ENCODE data around the gene IGFBP3.

The IGFBP3 gene

DNA sequence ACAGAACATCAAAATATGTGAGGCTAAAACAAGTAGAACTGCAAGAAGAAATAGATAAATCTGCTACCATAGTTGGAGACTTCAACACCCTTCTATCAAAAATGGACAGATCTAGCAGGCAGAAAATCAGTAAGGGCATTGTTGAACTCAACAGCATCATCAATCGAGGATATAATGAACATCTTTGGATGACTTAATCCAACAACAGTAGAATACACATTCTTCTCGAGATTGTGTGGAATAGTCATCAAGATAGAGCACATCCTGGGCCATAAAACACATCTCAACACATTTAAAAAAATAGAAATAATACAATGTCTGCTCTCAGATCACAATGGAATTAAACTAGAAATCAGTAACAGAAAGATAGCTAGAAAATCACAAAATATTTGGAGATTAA lies 22.9 kb downstream of the IGFBP3 start:
- in situ Hi-C loops (cut with MboI; ENCODE audit: low sequenced_read_pairs, unreplicated experiment) = no loop called here
- TF ChIP-seq, protein P1, sequence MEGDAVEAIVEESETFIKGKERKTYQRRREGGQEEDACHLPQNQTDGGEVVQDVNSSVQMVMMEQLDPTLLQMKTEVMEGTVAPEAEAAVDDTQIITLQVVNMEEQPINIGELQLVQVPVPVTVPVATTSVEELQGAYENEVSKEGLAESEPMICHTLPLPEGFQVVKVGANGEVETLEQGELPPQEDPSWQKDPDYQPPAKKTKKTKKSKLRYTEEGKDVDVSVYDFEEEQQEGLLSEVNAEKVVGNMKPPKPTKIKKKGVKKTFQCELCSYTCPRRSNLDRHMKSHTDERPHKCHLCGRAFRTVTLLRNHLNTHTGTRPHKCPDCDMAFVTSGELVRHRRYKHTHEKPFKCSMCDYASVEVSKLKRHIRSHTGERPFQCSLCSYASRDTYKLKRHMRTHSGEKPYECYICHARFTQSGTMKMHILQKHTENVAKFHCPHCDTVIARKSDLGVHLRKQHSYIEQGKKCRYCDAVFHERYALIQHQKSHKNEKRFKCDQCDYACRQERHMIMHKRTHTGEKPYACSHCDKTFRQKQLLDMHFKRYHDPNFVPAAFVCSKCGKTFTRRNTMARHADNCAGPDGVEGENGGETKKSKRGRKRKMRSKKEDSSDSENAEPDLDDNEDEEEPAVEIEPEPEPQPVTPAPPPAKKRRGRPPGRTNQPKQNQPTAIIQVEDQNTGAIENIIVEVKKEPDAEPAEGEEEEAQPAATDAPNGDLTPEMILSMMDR (IDR thresholded peaks at IDR 0.05; ENCODE audit: borderline replicate concordance, control extremely low read depth, extremely low read depth, insufficient read depth, missing control alignments) = no peak
- DNase-seq (ENCODE audit: low spot score) = no peak

GRCh38 chr7:45897042-45897690 lies 23.9 kb downstream of the IGFBP3 start:
- DNase-seq (ENCODE audit: low spot score) = no peak
- TF ChIP-seq, protein P1 (IDR thresholded peaks at IDR 0.05; ENCODE audit: borderline replicate concordance, control extremely low read depth, extremely low read depth, insufficient read depth, missing control alignments) = no peak
- in situ Hi-C loops (cut with MboI; ENCODE audit: low sequenced_read_pairs, unreplicated experiment) = no loop called here

- no peak for DNase-seq (ENCODE audit: low spot score)
- TF ChIP-seq, protein P1 (IDR thresholded peaks at IDR 0.05; ENCODE audit: borderline replicate concordance, control extremely low read depth, extremely low read depth, insufficient read depth, missing control alignments) = no peak
- in situ Hi-C loops (cut with MboI; ENCODE audit: low sequenced_read_pairs, unreplicated experiment) = no loop called here
Measured at GRCh38 chr7:45894665-45895062, 26.4 kb downstream of the IGFBP3 start.

DNA sequence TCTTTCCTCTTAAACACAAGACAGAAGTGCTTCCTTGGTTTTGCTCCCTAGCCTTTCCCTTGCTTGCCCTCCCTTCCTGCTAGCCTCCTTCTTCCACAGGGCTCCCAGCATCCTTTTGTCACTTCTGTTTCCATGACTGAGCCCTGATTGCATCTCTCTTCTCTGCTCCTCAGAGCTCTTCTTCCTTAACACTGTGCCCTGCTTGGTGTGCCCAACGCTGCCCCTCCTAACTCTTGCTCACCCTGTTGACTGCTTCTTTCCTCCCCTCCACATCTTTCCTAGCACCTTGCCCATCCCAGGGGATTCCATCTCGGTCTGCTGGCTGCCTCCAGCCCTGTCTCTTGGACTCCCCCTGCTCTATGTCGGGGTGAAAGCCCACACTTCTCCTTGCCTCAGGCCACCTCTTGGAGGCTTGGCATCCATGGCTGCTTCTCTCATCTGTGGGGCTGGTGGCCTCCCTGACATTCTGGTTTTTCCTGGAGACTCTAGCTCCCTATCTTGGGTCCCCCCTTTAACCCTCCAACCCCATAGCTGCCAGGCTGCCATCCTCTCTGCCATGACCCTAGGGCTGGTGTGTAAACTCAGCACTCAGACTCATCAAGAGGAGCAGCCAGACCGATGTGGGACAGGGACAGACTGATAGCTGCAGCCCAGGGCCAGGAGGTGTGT lies 26.9 kb downstream of the IGFBP3 start:
- in situ Hi-C loops (cut with MboI; ENCODE audit: low sequenced_read_pairs, unreplicated experiment) = no loop called here
- TF ChIP-seq, protein P1 (IDR thresholded peaks at IDR 0.05; ENCODE audit: borderline replicate concordance, control extremely low read depth, extremely low read depth, insufficient read depth, missing control alignments) = no peak

GRCh38 chr7:45893374-45893995 lies 27.6 kb downstream of the IGFBP3 start:
- TF ChIP-seq, protein P1 (IDR thresholded peaks at IDR 0.05; ENCODE audit: borderline replicate concordance, control extremely low read depth, extremely low read depth, insufficient read depth, missing control alignments) = no peak
- no peak for DNase-seq (ENCODE audit: low spot score)
- in situ Hi-C loops (cut with MboI; ENCODE audit: low sequenced_read_pairs, unreplicated experiment) = no loop called here

More for the DNA sequence above, 26.9 kb downstream of the IGFBP3 start:
- DNase-seq (ENCODE audit: low spot score) = no peak

DNA sequence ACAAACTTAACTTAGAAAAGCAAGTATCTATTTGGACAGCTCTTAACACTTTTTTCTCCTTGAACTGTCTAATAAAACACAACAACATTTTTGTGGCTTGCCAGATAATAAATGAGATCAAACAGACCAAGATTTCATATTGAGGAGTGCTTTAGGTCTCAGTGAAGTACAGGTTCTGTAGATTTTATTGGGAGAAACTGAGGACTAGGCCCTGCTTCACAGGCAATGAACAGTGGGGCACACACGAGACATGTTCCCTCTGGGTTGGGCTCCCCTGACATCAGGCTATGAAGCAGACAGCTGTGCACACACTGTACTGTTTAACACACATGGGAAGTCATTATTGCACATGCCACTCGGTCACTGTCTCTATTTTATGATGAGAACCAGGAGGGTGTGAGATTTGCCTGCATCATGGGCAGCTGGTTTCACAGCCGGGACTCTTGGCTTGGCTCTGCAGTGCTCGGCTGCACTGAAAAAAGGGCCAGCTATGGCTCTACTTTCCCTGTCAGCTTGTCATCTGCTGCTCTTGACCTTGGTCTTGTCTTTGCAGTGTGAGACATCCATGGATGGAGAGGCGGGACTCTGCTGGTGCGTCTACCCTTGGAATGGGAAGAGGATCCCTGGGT lies 28.6 kb downstream of the IGFBP3 start:
- TF ChIP-seq, protein P1 (IDR thresholded peaks at IDR 0.05; ENCODE audit: borderline replicate concordance, control extremely low read depth, extremely low read depth, insufficient read depth, missing control alignments) = no peak
- DNase-seq (ENCODE audit: low spot score) = no peak
- in situ Hi-C loops (cut with MboI; ENCODE audit: low sequenced_read_pairs, unreplicated experiment) = no loop called here
